DMS153 treated with DMSO at 0.1 percent for 48 hours (cell line): ENCODE results near the gene POLR3G.

Source experiments
- DNase-seq: peaks from one replicate; lab custom pipeline; 2025; ENCODE audit not compliant: unreplicated experiment; lab: John Stamatoyannopoulos, UW

Gene POLR3G

GRCh38 chr5:90474235-90475107 is at the start of gene POLR3G, which contains the start of gene MBLAC2:
Gene POLR3G (plus strand): TSS chr5:90474864. CDS start chr5:90485568, 10,704 bp downstream.
Gene MBLAC2 (minus strand): TSS chr5:90474771. CDS start chr5:90474292, 479 bp downstream.
- peak; percentile 60 for DNase-seq

GRCh38 chr5:90434116-90434714 is 40.4 kb upstream of the POLR3G start:
- DNase-seq, result no peak

GRCh38 chr5:90437663-90438062 is 37.0 kb upstream of the POLR3G start:
- no peak for DNase-seq

GRCh38 chr5:90438100-90438499 is 36.6 kb upstream of the POLR3G start:
- DNase-seq, result no peak

- DNase-seq, result no peak
These were observed 34.0 kb upstream of the POLR3G start for GRCh38 chr5:90440644-90441043.

- no peak for DNase-seq
These were observed 27.7 kb upstream of the POLR3G start for GRCh38 chr5:90446961-90447360.

GRCh38 chr5:90461288-90461687 is 13.4 kb upstream of the POLR3G start:
- no peak for DNase-seq

- DNase-seq, result no peak
These were observed 1.8 kb upstream of the POLR3G start for GRCh38 chr5:90472783-90473395.

- DNase-seq, result no peak
These were observed 1.0 kb upstream of the POLR3G start for GRCh38 chr5:90473396-90474234.

GRCh38 chr5:90475436-90475980 is 844 bp downstream of the POLR3G start:
- DNase-seq, result no peak

GRCh38 chr5:90476391-90476790 is 1.7 kb downstream of the POLR3G start:
- no peak for DNase-seq

GRCh38 chr5:90477073-90477472 is 2.4 kb downstream of the POLR3G start:
- no peak for DNase-seq

GRCh38 chr5:90477621-90478215 is 3.1 kb downstream of the POLR3G start:
- no peak for DNase-seq

GRCh38 chr5:90479611-90480385 is 5.1 kb downstream of the POLR3G start:
- no peak for DNase-seq

- DNase-seq, result no peak
These were observed 6.0 kb downstream of the POLR3G start for GRCh38 chr5:90480699-90481098.

- no peak for DNase-seq
These were observed 8.5 kb downstream of the POLR3G start for GRCh38 chr5:90483206-90483605.

- no peak for DNase-seq
These were observed 9.9 kb downstream of the POLR3G start for GRCh38 chr5:90484540-90484939.

- DNase-seq, result no peak
These were observed 14.1 kb downstream of the POLR3G start for GRCh38 chr5:90488791-90489190.

- DNase-seq, result no peak
These were observed 19.4 kb downstream of the POLR3G start for GRCh38 chr5:90494043-90494442.

GRCh38 chr5:90495146-90495545 is 20.5 kb downstream of the POLR3G start:
- DNase-seq, result no peak
